ENCODE results near the gene CDK13.

GRCh38 chr7:40115936-40116335, 165.9 kb downstream of the CDK13 start:
- no peak for TF ChIP-seq POLR2A (IDR thresholded peaks at IDR 0.05)
- TF ChIP-seq, protein P1, sequence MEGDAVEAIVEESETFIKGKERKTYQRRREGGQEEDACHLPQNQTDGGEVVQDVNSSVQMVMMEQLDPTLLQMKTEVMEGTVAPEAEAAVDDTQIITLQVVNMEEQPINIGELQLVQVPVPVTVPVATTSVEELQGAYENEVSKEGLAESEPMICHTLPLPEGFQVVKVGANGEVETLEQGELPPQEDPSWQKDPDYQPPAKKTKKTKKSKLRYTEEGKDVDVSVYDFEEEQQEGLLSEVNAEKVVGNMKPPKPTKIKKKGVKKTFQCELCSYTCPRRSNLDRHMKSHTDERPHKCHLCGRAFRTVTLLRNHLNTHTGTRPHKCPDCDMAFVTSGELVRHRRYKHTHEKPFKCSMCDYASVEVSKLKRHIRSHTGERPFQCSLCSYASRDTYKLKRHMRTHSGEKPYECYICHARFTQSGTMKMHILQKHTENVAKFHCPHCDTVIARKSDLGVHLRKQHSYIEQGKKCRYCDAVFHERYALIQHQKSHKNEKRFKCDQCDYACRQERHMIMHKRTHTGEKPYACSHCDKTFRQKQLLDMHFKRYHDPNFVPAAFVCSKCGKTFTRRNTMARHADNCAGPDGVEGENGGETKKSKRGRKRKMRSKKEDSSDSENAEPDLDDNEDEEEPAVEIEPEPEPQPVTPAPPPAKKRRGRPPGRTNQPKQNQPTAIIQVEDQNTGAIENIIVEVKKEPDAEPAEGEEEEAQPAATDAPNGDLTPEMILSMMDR (IDR thresholded peaks at IDR 0.05), result no peak

Data from uterus (tissue), 2 donors.